Caco-2 (cell line): ENCODE results near the gene RBM22. TPM values are rescaled to one million over a fixed set of nuclear protein-coding genes. Genes with fewer than 3 reads are reported as not detected.

Source experiments
- BruUV-seq: library from RNA; stranded (reverse); fragments of 400-500 nt; replicated peaks from 2 replicates; lab custom pipeline; 2021; lab: Mats Ljungman, UMichigan
- CTCF ChIA-PET: fragments of 300-600 bp; sonication (Branson Sonifier 250); formaldehyde crosslinking; loops from one replicate; lab custom pipeline; 2022; ENCODE audit warnings: antibody characterized with exemption; lab: Charles Lee
- POLR2A ChIA-PET: fragments of 300-600 bp; sonication (Branson Sonifier 250); formaldehyde crosslinking; loops from one replicate; lab custom pipeline; 2022; ENCODE audit warnings: antibody characterized with exemption; lab: Charles Lee
- DNase-seq, 2 experiments: peaks; one replicate each; pipeline versions ENCODE4 v3.0.0 to v3.0.0-alpha.2; 2020 to 2022
- H3K27me3 ChIP-seq: replicated peaks from 2 replicates; pipeline ENCODE4 v1.6.0; 2011; ENCODE audit warnings: low read length; ENCODE audit not compliant: control insufficient read depth, insufficient read depth
- H3K36me3 ChIP-seq: 2 replicates; pipeline ENCODE4 v1.5.1; 2011; ENCODE audit warnings: low read length; ENCODE audit not compliant: control insufficient read depth, insufficient read depth
- H3K4me1 ChIP-seq: fragments of 250-450 bp; sonication (Bioruptor Pico); 2 replicates; pipeline ENCODE4 v1.5.1; 2020; ENCODE audit warnings: mild to moderate bottlenecking
- H3K4me3 ChIP-seq: 2 replicates; pipeline ENCODE4 v1.5.1; 2011; ENCODE audit warnings: low read depth, mild to moderate bottlenecking, control low read depth, low read length
- H3K9me3 ChIP-seq: fragments of 250-450 bp; sonication (Bioruptor Pico); 2 replicates; pipeline ENCODE4 v1.5.1; 2020; ENCODE audit warnings: mild to moderate bottlenecking, moderate library complexity
- H3K27ac Mint-ChIP-seq: one replicate; pipeline ENCODE4 v1.8.0; 2022; ENCODE audit warnings: mixed read lengths; ENCODE audit not compliant: unreplicated experiment
- H3K27me3 Mint-ChIP-seq: one replicate; pipeline ENCODE4 v1.8.0; 2022; ENCODE audit warnings: mixed read lengths; ENCODE audit not compliant: insufficient read depth, unreplicated experiment
- H3K36me3 Mint-ChIP-seq: one replicate; pipeline ENCODE4 v1.8.0; 2022; ENCODE audit warnings: mild to moderate bottlenecking, mixed read lengths; ENCODE audit not compliant: insufficient read depth, unreplicated experiment
- H3K4me1 Mint-ChIP-seq: one replicate; pipeline ENCODE4 v1.8.0; 2022; ENCODE audit warnings: low read depth, mixed read lengths; ENCODE audit not compliant: unreplicated experiment
- H3K4me3 Mint-ChIP-seq: one replicate; pipeline ENCODE4 v1.8.0; 2022; ENCODE audit warnings: mild to moderate bottlenecking, moderate library complexity, mixed read lengths; ENCODE audit not compliant: unreplicated experiment
- H3K9me3 Mint-ChIP-seq: one replicate; pipeline ENCODE4 v1.8.0; 2022; ENCODE audit warnings: mixed read lengths; ENCODE audit not compliant: unreplicated experiment
- CTCF ChIP-seq, 2 experiments: fragments of 200-600 bp in 1 of 2; IDR thresholded peaks; 1 replicate in 1 of 2; 2 replicates in 1 of 2; pipeline versions ENCODE4 v1.5.1 to v1.8.0; 2011 to 2022; ENCODE audit warnings: antibody characterized with exemption in 1 of 2, control low read depth in 1 of 2, inconsistent platforms in 1 of 2, low read depth in 1 of 2, low read length in 1 of 2, mild to moderate bottlenecking in 1 of 2, moderate library complexity in 1 of 2; ENCODE audit not compliant: insufficient read depth in 1 of 2, severe bottlenecking in 1 of 2, unreplicated experiment in 1 of 2
- intact Hi-C: fragments of 100-400 bp; cut with micrococcal nuclease; formaldehyde crosslinking; loops from one replicate; pipeline ENCODE4 v1.10.0; 2022; ENCODE audit not compliant: unreplicated experiment
- total RNA-seq: library from RNA; stranded (reverse); gene quantifications from 2 replicates; pipeline ENCODE4 v1.2.3, GENCODE V29; 2022

Gene RBM22
- total RNA-seq, 1 experiment from 2014 or later, result 55.3 TPM

GRCh38 chr5:150700246-150700593 lies 642 bp downstream of the RBM22 start:
- Histone ChIP-seq H3K9me3 (no peaks in the 10 kb centered on the region), H3K4me3 (peak overlapping the region; percentile 98), H3K27me3 (no peaks in the 10 kb centered on the region), H3K4me1 (no peaks in the 10 kb centered on the region), H3K36me3 (peaks cover 3% of the 10 kb centered on the region)
- no peak for TF ChIP-seq CTCF (IDR thresholded peaks at IDR 0.05; ENCODE audit: insufficient read depth in 1 of 2, low read depth in 1 of 2, low read length in 1 of 2, severe bottlenecking in 1 of 2, unreplicated experiment in 1 of 2)
- CTCF ChIA-PET, result interaction anchor here (0.6 to 2.6 kb wide), 9 partner anchors 14 to 250 kb away, joined by 3 to 18 read pairs (median 4); partner anchors contain the start of genes DCTN4 and SMIM3
- BruUV-seq, result no TSS peak
- intact Hi-C loops, result loop anchor here (1.0 to 10.0 kb wide), 3 partner anchors 139 to 245 kb away; partner anchors contain the start of gene IRGM
- no peak overlapping the region for H3K4me3 Mint-ChIP-seq
- no peak overlapping the region for H3K27ac Mint-ChIP-seq
- H3K36me3 Mint-ChIP-seq, result peaks cover 34% of the 10 kb centered on the region
- no peaks in the 10 kb centered on the region for H3K9me3 Mint-ChIP-seq
- no peaks in the 10 kb centered on the region for H3K27me3 Mint-ChIP-seq
- POLR2A ChIA-PET, result interaction anchor here (0.6 to 1.7 kb wide), 9 partner anchors 17 to 140 kb away, joined by 3 to 15 read pairs (median 5); partner anchors contain the start of gene DCTN4
- no peak for DNase-seq
- no peaks in the 10 kb centered on the region for H3K4me1 Mint-ChIP-seq

GRCh38 chr5:150694612-150695011 lies 6.2 kb downstream of the RBM22 start:
- intact Hi-C loops, result no loop called here
- no TSS peak for BruUV-seq
- Mint-ChIP-seq H3K36me3 (peaks cover 75% of the 10 kb centered on the region), H3K27me3 (no peaks in the 10 kb centered on the region), H3K27ac (no peak overlapping the region), H3K4me1 (no peaks in the 10 kb centered on the region), H3K4me3 (no peak overlapping the region), H3K9me3 (no peaks in the 10 kb centered on the region)
- DNase-seq, result no peak
- ChIA-PET POLR2A (no interaction called here), CTCF (no interaction called here)
- Histone ChIP-seq H3K27me3 (no peaks in the 10 kb centered on the region), H3K9me3 (no peaks in the 10 kb centered on the region), H3K36me3 (peaks cover 8% of the 10 kb centered on the region), H3K4me1 (no peaks in the 10 kb centered on the region), H3K4me3 (no peak overlapping the region)
- no peak for TF ChIP-seq CTCF (IDR thresholded peaks at IDR 0.05; ENCODE audit: insufficient read depth in 1 of 2, low read depth in 1 of 2, low read length in 1 of 2, severe bottlenecking in 1 of 2, unreplicated experiment in 1 of 2)

- Mint-ChIP-seq H3K4me1 (no peaks in the 10 kb centered on the region), H3K9me3 (no peaks in the 10 kb centered on the region), H3K27me3 (no peaks in the 10 kb centered on the region), H3K27ac (no peak overlapping the region), H3K36me3 (peaks cover 60% of the 10 kb centered on the region), H3K4me3 (no peak overlapping the region)
- intact Hi-C loops, result no loop called here
- TF ChIP-seq CTCF (IDR thresholded peaks at IDR 0.05; ENCODE audit: insufficient read depth in 1 of 2, low read depth in 1 of 2, low read length in 1 of 2, severe bottlenecking in 1 of 2, unreplicated experiment in 1 of 2), result no peak
- BruUV-seq, result no TSS peak
- no peak for DNase-seq
- no peaks in the 10 kb centered on the region for H3K27me3 ChIP-seq
- no peaks in the 10 kb centered on the region for H3K4me1 ChIP-seq
- CTCF ChIA-PET, result no interaction called here
- POLR2A ChIA-PET, result no interaction called here
- peaks cover 5% of the 10 kb centered on the region for H3K36me3 ChIP-seq
- no peaks in the 10 kb centered on the region for H3K9me3 ChIP-seq
- H3K4me3 ChIP-seq, result no peak overlapping the region
These were observed 8.6 kb downstream of the RBM22 start for GRCh38 chr5:150692276-150692675.
